HEK293 (cell line): Measurements from ENCODE around the gene CREB3L1.

Experiments
- CTCF ChIA-PET: fragments of 350-600 bp; formaldehyde crosslinking; extraction: SDS; loops from one replicate; lab custom pipeline; 2021; ENCODE audit warnings: antibody characterized with exemption; lab: Yijun Ruan, JAX
- POLR2A ChIA-PET: fragments of 300-600 bp; formaldehyde crosslinking; extraction: SDS; loops from one replicate; lab custom pipeline; 2020; ENCODE audit warnings: antibody characterized with exemption, inconsistent platforms; lab: Yijun Ruan, JAX
- H3K27ac ChIP-seq: fragments of 200-500 bp; sonication (Bioruptor generic); 2 replicates; pipeline ENCODE4 v1.5.1; 2014; ENCODE audit warnings: low read depth, low read length, control low read depth, inconsistent platforms; ENCODE audit errors: extremely low read depth
- H3K36me3 ChIP-seq, 2 experiments: fragments of 200-500 bp in 1 of 2; sonication (Bioruptor generic) in 1 of 2; 1 replicate in 1 of 2; 2 replicates in 1 of 2; pipeline ENCODE4 v1.5.1; 2014 to 2017; ENCODE audit warnings: inconsistent platforms in 2 of 2, low read length in 2 of 2; ENCODE audit not compliant: control insufficient read depth in 2 of 2, insufficient read depth in 1 of 2
- H3K4me1 ChIP-seq: fragments of 200-500 bp; sonication (Bioruptor generic); 2 replicates; pipeline ENCODE4 v1.5.1; 2014; ENCODE audit warnings: mild to moderate bottlenecking, low read length, inconsistent platforms; ENCODE audit not compliant: control insufficient read depth, insufficient read depth
- H3K4me3 ChIP-seq: 2 replicates; pipeline ENCODE4 v1.5.1; 2011; ENCODE audit warnings: low read depth, mild to moderate bottlenecking, control low read depth, low read length, moderate library complexity
- H3K9me3 ChIP-seq: fragments of 200-500 bp; sonication (Bioruptor generic); 2 replicates; pipeline ENCODE4 v1.5.1; 2014; ENCODE audit warnings: low read depth, low read length, inconsistent platforms; ENCODE audit not compliant: control insufficient read depth, insufficient read depth
- AEBP2 ChIP-seq: fragments of 450-650 bp; formaldehyde crosslinking; IDR thresholded peaks from 2 replicates; pipeline ENCODE4 v1.5.1; 2016; ENCODE audit warnings: missing biosample characterization, missing genetic modification characterization, borderline replicate concordance
- HOXA7 ChIP-seq: sonication (generic); formaldehyde crosslinking; IDR thresholded peaks from 2 replicates; pipeline ENCODE4 v1.8.1; 2022; ENCODE audit warnings: missing genetic modification reagents, borderline replicate concordance
- PRDM2 ChIP-seq: fragments of 450-650 bp; formaldehyde crosslinking; IDR thresholded peaks from 2 replicates; pipeline ENCODE4 v1.5.1; 2016; ENCODE audit warnings: missing biosample characterization, missing genetic modification characterization, borderline replicate concordance
- REPIN1 ChIP-seq: fragments of 450-650 bp; formaldehyde crosslinking; IDR thresholded peaks from 2 replicates; pipeline ENCODE4 v1.5.1; 2017; ENCODE audit warnings: missing biosample characterization, missing genetic modification characterization, low read depth
- ZFP41 ChIP-seq: fragments of 450-650 bp; formaldehyde crosslinking; IDR thresholded peaks from 2 replicates; pipeline ENCODE4 v1.5.1; 2016; ENCODE audit warnings: missing biosample characterization, missing genetic modification characterization, borderline replicate concordance
- ZNF10 ChIP-seq: fragments of 450-650 bp; formaldehyde crosslinking; IDR thresholded peaks from 2 replicates; pipeline ENCODE4 v1.5.1; 2017; ENCODE audit warnings: missing biosample characterization, missing genetic modification characterization
- ZNF138 ChIP-seq: fragments of 450-650 bp; formaldehyde crosslinking; IDR thresholded peaks from 2 replicates; pipeline ENCODE4 v1.5.1; 2016; ENCODE audit warnings: missing biosample characterization, missing genetic modification characterization, borderline replicate concordance
- ZNF596 ChIP-seq: fragments of 450-650 bp; IDR thresholded peaks from 2 replicates; pipeline ENCODE4 v1.5.0; 2018; ENCODE audit warnings: missing biosample characterization, mild to moderate bottlenecking, missing genetic modification characterization, moderate library complexity
- ZNF600 ChIP-seq: fragments of 450-650 bp; formaldehyde crosslinking; IDR thresholded peaks from 2 replicates; pipeline ENCODE4 v1.5.1; 2016; ENCODE audit warnings: missing biosample characterization, missing genetic modification characterization
- ZNF610 ChIP-seq: fragments of 450-650 bp; formaldehyde crosslinking; IDR thresholded peaks from 2 replicates; pipeline ENCODE4 v1.5.1; 2016; ENCODE audit warnings: missing biosample characterization, missing genetic modification characterization, borderline replicate concordance
- ZNF830 ChIP-seq: fragments of 450-650 bp; IDR thresholded peaks from 2 replicates; pipeline ENCODE4 v1.5.0; 2018; ENCODE audit warnings: missing biosample characterization, missing genetic modification characterization, low read depth, mild to moderate bottlenecking, moderate library complexity
- ZNF837 ChIP-seq: fragments of 450-650 bp; formaldehyde crosslinking; IDR thresholded peaks from 2 replicates; pipeline ENCODE4 v1.5.1; 2016; ENCODE audit warnings: missing biosample characterization, missing genetic modification characterization
- TF ChIP-seq, protein P1 (sequence below): fragments of 450-650 bp; IDR thresholded peaks from 2 replicates; pipeline ENCODE4 v1.5.1; 2018; ENCODE audit warnings: missing biosample characterization, mild to moderate bottlenecking, missing genetic modification characterization

The CREB3L1 gene

DNA sequence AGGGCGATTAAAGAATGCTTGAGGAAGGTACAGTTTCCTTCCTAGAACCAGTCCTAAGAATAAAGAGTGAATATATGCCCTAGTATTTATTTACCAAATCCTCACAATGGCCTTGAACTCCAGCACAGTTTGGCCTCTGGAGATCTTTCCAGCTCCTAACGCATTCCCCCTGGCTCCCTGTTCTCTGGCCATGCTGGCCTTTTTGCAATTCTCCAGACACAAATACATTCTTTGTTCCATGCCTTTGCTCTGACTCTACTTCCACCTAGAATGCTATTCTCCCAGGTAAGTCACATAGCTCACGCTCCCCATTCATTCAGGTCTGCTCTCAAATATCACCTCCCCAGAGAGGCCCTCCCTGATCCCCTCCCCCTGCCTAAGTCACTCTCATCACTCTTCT lies 66.1 kb downstream of the CREB3L1 start:
- H3K4me1 ChIP-seq: peaks cover 6% of the 10 kb centered on the region; the same call in 1 of the 2 replicates
- TF ChIP-seq HOXA7 (CRISPR knock-in tag) (no peak), AEBP2 (no peak), ZFP41 (tag by site-specific recombination) (no peak), ZNF610 (no peak), ZNF10 (no peak), ZNF596 (tag by site-specific recombination) (no peak), ZNF600 (no peak), ZNF138 (tag by site-specific recombination) (no peak)
- TF ChIP-seq, protein P1, sequence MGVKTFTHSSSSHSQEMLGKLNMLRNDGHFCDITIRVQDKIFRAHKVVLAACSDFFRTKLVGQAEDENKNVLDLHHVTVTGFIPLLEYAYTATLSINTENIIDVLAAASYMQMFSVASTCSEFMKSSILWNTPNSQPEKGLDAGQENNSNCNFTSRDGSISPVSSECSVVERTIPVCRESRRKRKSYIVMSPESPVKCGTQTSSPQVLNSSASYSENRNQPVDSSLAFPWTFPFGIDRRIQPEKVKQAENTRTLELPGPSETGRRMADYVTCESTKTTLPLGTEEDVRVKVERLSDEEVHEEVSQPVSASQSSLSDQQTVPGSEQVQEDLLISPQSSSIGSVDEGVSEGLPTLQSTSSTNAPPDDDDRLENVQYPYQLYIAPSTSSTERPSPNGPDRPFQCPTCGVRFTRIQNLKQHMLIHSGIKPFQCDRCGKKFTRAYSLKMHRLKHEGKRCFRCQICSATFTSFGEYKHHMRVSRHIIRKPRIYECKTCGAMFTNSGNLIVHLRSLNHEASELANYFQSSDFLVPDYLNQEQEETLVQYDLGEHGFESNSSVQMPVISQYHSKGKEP (tag by site-specific recombination): no peak
- TF ChIP-seq, all 188 proteins: peak for 0
- Histone ChIP-seq H3K27ac (no peak overlapping the region), H3K4me3 (no peak overlapping the region), H3K9me3 (no peaks in the 10 kb centered on the region), H3K36me3 (no peaks in the 10 kb centered on the region)
- ChIA-PET CTCF (interaction anchor here (0.6 to 2.5 kb wide), 6 partner anchors 8 to 245 kb away, joined by 3 to 19 read pairs (median 4); no protein-coding TSS in a partner anchor), POLR2A (no interaction called here)

GRCh38 chr11:46345131-46345597 lies 67.7 kb downstream of the CREB3L1 start:
- ChIA-PET CTCF (interaction anchor here (0.6 to 10.0 kb wide), 5 partner anchors 14 to 38 kb away, joined by 3 to 98 read pairs (median 4); no protein-coding TSS in a partner anchor), POLR2A (no interaction called here)
- no peaks in the 10 kb centered on the region for H3K9me3 ChIP-seq
- H3K27ac ChIP-seq: no peak overlapping the region
- peaks cover 0 to 5% of the 10 kb centered on the region in 2 experiments; a peak in 1 of 3 replicates for H3K36me3 ChIP-seq
- H3K4me3 ChIP-seq: no peak overlapping the region
- TF ChIP-seq ZNF830 (tag by site-specific recombination) (no peak), ZNF837 (tag by site-specific recombination) (no peak), PRDM2 (no peak), REPIN1 (no peak)
- no peaks in the 10 kb centered on the region; the same call in 1 of the 2 replicates for H3K4me1 ChIP-seq
